Inferior parietal cortex (tissue), 1 donor: Measurements from ENCODE around the gene RNASEH1.

Experiments used
- DNase-seq: peaks from one replicate; pipeline ENCODE4 v3.0.0-alpha.2; 2016; ENCODE audit errors: extremely low spot score

RNASEH1 gene, protein sequence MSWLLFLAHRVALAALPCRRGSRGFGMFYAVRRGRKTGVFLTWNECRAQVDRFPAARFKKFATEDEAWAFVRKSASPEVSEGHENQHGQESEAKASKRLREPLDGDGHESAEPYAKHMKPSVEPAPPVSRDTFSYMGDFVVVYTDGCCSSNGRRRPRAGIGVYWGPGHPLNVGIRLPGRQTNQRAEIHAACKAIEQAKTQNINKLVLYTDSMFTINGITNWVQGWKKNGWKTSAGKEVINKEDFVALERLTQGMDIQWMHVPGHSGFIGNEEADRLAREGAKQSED

DNA sequence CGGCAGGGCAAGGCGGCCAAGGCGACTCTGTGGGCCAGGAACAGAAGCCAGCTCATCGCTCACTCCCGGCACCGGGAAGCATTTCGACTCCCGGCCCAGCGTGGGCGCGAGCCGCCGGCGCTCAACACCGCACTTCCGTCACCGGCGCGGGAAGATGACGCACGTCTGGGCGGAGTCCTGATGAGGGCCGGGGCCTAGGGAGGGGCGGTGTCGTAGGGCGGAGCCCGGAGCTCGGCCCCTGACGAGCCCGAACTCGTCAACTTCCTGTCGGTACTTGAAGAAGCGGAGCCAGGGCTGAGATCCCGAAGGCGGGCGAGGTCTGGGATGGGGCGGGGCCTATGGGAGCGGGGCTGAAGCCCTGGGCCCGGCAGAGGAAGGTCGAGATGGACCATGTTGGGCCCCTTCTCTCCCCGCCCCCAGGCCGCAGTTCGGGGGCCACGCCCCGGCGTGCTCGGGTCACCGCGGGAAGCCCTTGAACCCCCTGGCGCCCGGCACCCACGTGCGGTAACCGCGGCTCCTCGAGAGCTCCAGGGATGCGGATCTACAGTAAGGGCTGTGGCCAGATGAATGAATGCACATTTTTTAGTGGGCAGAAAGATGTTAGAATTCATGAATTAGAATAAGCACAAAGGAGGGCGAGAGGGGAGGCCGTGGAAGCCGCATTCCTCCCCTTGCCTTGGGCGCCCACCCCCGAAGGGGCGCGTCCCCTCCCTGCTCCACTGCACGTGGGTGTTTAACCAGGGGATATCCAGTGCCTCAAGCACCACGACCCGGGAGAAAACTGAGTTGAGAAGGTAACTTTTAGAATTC, at the start of gene RNASEH1:
RNASEH1 (minus strand) TSS at position 129 of the 810 bp plus-strand sequence; CDS start at position 56, 73 bp downstream.
- peak; percentile 99 for DNase-seq

- DNase-seq, result no peak
These were observed 48.5 kb upstream of the RNASEH1 start for GRCh38 chr2:3606370-3607201.

- DNase-seq, result no peak
These were observed 47.9 kb upstream of the RNASEH1 start for GRCh38 chr2:3606028-3606369.

- no peak for DNase-seq
These were observed 47.1 kb upstream of the RNASEH1 start for GRCh38 chr2:3604991-3605961.

DNA sequence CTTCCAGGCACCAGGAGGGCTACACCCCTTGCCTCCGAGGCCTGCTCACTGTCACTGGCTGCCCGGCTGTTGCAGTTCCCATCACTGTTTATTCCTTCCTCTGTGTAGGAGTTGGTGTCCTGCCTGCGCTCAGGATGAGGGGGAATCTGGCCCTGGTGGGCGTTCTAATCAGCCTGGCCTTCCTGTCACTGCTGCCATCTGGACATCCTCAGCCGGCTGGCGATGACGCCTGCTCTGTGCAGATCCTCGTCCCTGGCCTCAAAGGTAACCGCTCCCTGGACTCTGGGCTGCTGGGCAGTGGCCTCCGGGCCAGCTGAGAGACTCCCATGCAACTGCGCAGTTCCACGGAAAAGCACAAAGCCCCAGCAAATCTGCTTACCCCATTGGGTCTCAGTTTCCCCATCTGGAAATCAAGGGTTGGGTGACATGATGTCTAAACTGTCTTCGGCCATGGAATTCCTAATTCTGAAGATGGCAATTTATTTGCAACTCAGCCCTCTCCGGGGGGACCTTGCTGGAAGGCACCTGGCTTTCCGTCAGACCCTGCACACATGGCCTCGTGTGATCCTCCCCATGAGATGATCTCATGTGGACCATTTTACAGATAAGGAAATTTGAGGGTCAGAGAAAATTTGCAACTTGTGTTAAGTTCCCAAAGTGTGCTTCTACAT, 46.2 kb upstream of the RNASEH1 start:
- DNase-seq, result no peak

DNA sequence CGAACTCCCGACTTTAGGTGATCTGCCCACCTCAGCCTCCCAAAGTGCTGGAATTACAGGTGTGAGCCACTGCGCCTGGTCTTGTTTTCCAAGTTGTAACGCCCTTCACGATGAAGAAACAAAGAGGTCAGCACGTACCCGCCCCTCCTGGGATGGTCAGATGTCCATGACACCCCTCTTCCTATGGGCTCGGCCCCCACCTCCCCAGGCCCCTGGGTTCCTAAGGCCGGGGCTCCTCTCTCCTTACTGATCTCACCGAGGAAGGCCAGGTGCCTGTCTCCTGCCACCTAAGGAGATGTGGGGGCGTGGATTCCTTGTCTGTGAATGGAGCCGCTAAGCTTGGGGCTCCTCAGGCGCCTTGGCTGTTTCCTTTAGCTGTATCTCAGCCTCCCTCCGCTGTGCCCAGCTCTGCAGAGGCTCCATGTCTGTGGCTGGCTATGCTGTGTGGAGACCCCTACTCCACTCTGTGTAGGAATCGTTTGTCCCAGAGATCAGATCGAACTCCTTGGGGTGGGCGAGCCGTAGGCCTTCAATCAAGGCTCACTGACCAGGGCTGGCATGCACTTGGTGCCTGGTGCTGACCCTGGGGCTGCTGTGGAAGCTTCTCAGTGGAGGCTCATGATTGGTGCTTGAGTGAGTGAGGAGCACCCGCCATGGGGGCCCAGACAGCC, 45.5 kb upstream of the RNASEH1 start:
- DNase-seq, result no peak

GRCh38 chr2:3602553-3603339, 44.6 kb upstream of the RNASEH1 start:
- no peak for DNase-seq

GRCh38 chr2:3601561-3602271, 43.6 kb upstream of the RNASEH1 start:
- DNase-seq, result no peak

- no peak for DNase-seq
These were observed 42.2 kb upstream of the RNASEH1 start for GRCh38 chr2:3600256-3600855.

DNA sequence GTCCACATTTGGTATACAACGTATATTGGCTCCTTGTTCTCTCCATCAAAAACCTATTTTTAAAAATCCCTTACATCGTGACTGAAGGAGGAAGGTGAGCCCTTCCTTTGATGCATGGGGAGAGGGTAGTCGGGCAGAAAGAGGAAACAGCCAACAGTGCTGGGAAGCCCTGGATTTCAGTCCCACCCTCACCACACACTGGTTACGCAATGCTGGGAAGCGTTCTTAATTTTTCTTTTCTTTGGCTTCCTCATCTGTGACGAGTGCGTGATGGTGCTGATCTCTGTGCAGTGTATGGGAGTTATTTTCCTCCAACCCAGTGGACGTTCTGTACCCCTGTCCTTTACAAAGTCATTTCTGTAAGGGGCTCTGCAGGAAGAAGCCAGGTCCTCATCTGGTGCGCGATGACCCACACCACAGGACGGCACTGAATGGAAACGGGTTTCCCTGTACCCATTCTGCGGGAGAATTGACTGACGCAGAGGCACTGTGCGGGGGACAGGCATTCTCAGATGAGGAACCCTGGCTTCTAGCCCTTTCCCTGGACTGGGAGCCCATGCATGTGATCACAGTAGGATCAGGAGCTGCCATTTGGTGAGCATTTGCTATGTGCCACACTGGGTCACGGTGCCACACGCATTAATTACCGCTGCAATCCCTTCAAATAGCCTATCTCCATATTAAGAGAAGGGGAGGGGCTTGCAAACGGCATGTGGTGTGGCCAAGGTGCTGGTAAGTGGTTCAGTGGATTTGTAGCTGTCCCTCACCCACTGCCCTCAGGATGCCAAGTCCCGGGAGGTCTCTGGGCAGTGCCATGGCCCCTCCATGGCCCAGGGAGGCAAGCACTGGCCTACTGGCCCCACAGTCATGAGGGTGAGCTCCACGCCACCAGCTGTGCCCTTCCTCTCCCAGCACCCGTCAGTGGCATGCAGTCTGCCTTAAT, 41.0 kb upstream of the RNASEH1 start:
- no peak for DNase-seq

- no peak for DNase-seq
These were observed 40.2 kb upstream of the RNASEH1 start for GRCh38 chr2:3598197-3598910.

DNA sequence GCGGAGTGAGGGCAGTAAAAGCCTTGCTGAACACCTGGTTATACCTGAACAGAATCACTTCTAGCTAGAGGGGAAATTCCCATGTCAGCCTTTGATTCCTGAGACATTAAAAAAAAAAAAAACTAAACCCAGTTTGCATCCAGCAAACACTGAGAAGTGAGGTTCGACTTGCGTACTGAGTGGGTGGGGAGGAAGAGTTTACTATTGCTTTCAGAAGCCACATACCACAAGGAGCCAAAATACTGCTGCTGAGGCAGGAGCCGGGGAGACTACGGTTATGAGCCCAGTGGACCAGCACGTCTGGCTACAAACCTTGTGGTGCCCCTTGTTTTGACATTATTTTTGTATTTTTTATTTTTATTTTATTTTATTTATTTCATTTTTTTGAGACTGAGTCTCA, 39.4 kb upstream of the RNASEH1 start:
- no peak for DNase-seq

- DNase-seq, result no peak
These were observed 38.8 kb upstream of the RNASEH1 start for GRCh38 chr2:3596901-3597417.

GRCh38 chr2:3595985-3596384, 37.9 kb upstream of the RNASEH1 start:
- no peak for DNase-seq

DNA sequence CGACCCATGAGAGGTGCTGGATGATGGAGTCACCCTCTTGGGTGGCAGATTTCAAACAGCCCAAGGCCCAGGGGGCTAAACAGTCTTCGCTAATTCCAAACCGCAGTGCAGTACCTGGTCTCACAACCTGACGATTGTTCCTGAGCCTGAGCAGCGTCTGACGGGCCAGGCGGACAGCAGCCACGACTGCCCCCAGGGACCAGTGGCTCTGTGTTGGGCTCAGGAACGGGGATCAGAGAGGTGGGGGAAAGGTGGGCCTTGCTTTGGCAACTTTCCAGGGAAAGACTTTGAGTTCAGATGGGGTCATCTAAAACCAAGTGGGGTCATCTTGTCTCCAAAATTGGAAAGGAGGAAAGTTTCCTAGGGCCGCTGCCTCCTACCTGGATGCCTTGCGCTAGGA, 37.3 kb upstream of the RNASEH1 start:
- no peak for DNase-seq
